Panc1 (cell line): ENCODE measurements around the gene PATJ. TPM values are rescaled to one million over a fixed set of nuclear protein-coding genes. Genes with fewer than 3 reads are reported as not detected.
"Not testable (repeated sequence)": the region's sequence is repeated elsewhere in the genome, so short reads cannot be mapped to it uniquely, and the experiment has no call there.

Experiments used
- ATAC-seq: fragments of 200-7000 bp; cut with Tn5 transposase; 2 replicates; pipeline ENCODE4 v1.9.1; 2020; ENCODE audit warnings: mild to moderate bottlenecking, moderate library complexity
- BruUV-seq: library from RNA; stranded (reverse); fragments of 400-500 nt; replicated peaks from 2 replicates; lab custom pipeline; 2021; lab: Mats Ljungman, UMichigan
- CTCF ChIA-PET: fragments of 300-600 bp; sonication (Branson Sonifier 250); formaldehyde crosslinking; loops from one replicate; lab custom pipeline; 2022; ENCODE audit warnings: antibody characterized with exemption; lab: Charles Lee
- POLR2A ChIA-PET: fragments of 300-600 bp; sonication (Branson Sonifier 250); formaldehyde crosslinking; loops from one replicate; lab custom pipeline; 2022; ENCODE audit warnings: antibody characterized with exemption; lab: Charles Lee
- DNase-seq: peaks from one replicate; pipeline ENCODE4 v3.0.0-alpha.2; 2010; ENCODE audit warnings: low read depth, low spot score
- H3K27ac ChIP-seq: 2 replicates; pipeline ENCODE4 v1.5.1; 2011; ENCODE audit warnings: mild to moderate bottlenecking, low read length, inconsistent platforms
- H3K27me3 ChIP-seq: fragments of 200-500 bp; sonication (Bioruptor generic); 2 replicates; pipeline ENCODE4 v1.6.0; 2014; ENCODE audit warnings: low read length, inconsistent platforms; ENCODE audit not compliant: control insufficient read depth, insufficient read depth
- H3K36me3 ChIP-seq: fragments of 200-500 bp; sonication (Bioruptor generic); 2 replicates; pipeline ENCODE4 v1.5.1; 2014; ENCODE audit warnings: inconsistent platforms, mild to moderate bottlenecking, low read length, moderate library complexity; ENCODE audit not compliant: control insufficient read depth, insufficient read depth
- H3K4me1 ChIP-seq: 2 replicates; pipeline ENCODE4 v1.5.1; 2011; ENCODE audit warnings: inconsistent platforms, mild to moderate bottlenecking, low read length, moderate library complexity; ENCODE audit not compliant: control insufficient read depth, insufficient read depth
- H3K4me3 ChIP-seq, 2 experiments: 2 replicates each; pipeline ENCODE4 v1.5.1; 2011 to 2012; ENCODE audit warnings: low read depth in 2 of 2, low read length in 2 of 2, mild to moderate bottlenecking in 2 of 2, inconsistent platforms in 1 of 2, moderate library complexity in 1 of 2
- H3K9me3 ChIP-seq: fragments of 200-500 bp; sonication (Bioruptor generic); 2 replicates; pipeline ENCODE4 v1.5.1; 2014; ENCODE audit warnings: low read depth, mild to moderate bottlenecking, inconsistent platforms, low read length, moderate library complexity; ENCODE audit not compliant: control insufficient read depth, insufficient read depth
- CTCF ChIP-seq: fragments of 450-650 bp; IDR thresholded peaks from 2 replicates; pipeline ENCODE4 v1.5.1; 2017; ENCODE audit warnings: mild to moderate bottlenecking
- POLR2AphosphoS5 ChIP-seq: IDR thresholded peaks from 2 replicates; pipeline ENCODE4 v1.6.1; 2012; ENCODE audit warnings: mild to moderate bottlenecking, low read depth, low read length, moderate library complexity
- REST ChIP-seq, 2 experiments: IDR thresholded peaks; 2 replicates each; pipeline ENCODE4 v1.6.1; 2011 to 2012; ENCODE audit warnings: low read depth in 2 of 2, control low read depth in 1 of 2, low read length in 1 of 2, mild to moderate bottlenecking in 1 of 2, moderate library complexity in 1 of 2; ENCODE audit not compliant: insufficient read depth in 1 of 2
- SIN3A ChIP-seq: IDR thresholded peaks from 2 replicates; pipeline ENCODE4 v1.6.1; 2012; ENCODE audit warnings: low read depth, mild to moderate bottlenecking, low read length, moderate library complexity, borderline replicate concordance; ENCODE audit not compliant: insufficient read depth
- TCF7L2 ChIP-seq: IDR thresholded peaks from 2 replicates; pipeline ENCODE4 v1.6.1; 2011; ENCODE audit warnings: mild to moderate bottlenecking, low read depth, low read length, inconsistent platforms
- in situ Hi-C: cut with HindIII; loops from 2 replicates; pipeline ENCODE4 v1.10.0; 2016; ENCODE audit warnings: low sequenced_read_pairs, low pct_unique_long_range_greater_than_20kb
- intact Hi-C: fragments of 100-400 bp; cut with micrococcal nuclease; formaldehyde crosslinking; loops from one replicate; pipeline ENCODE4 v1.10.0; 2022; ENCODE audit not compliant: unreplicated experiment
- total RNA-seq: library from RNA; stranded (reverse); gene quantifications from one replicate; pipeline ENCODE4 v1.2.1, GENCODE V29; 2021; ENCODE audit not compliant: unreplicated experiment

Gene PATJ
- total RNA-seq, 1 experiment from 2014 or later = 36.2 TPM

- Histone ChIP-seq H3K36me3 (no peaks in the 10 kb centered on the region; the same call in 1 of the 2 replicates), H3K27me3 (no peaks in the 10 kb centered on the region), H3K4me1 (no peaks in the 10 kb centered on the region), H3K4me3 (no peak overlapping the region), H3K27ac (no peak overlapping the region), H3K9me3 (no peaks in the 10 kb centered on the region)
- no TSS peak for BruUV-seq
- no peak for DNase-seq
- intact Hi-C loops = no loop called here
- ATAC-seq = no peak
- CTCF ChIA-PET = no interaction called here
- POLR2A ChIA-PET = no interaction called here
- TF ChIP-seq REST (IDR thresholded peaks at IDR 0.05; ENCODE audit: insufficient read depth in 1 of 2, low read depth in 2 of 2, low read length in 1 of 2) = no peak
- TF ChIP-seq TCF7L2 = no peak
- TF ChIP-seq SIN3A = no peak
- no peak for TF ChIP-seq POLR2AphosphoS5
- in situ Hi-C loops = no loop called here
Observed at GRCh38 chr1:61888808-61889207, 146.5 kb downstream of the PATJ start.

- H3K36me3 ChIP-seq, H3K4me1 ChIP-seq, CTCF ChIA-PET, intact Hi-C loops, H3K4me3 ChIP-seq, H3K27me3 ChIP-seq, DNase-seq, in situ Hi-C loops, H3K9me3 ChIP-seq, H3K27ac ChIP-seq, ATAC-seq, BruUV-seq: not testable (repeated sequence)
- POLR2A ChIA-PET = interaction anchor here (0.7 kb wide), 1 partner anchor 40 kb away, joined by 3 read pairs; no protein-coding TSS in a partner anchor
Observed at GRCh38 chr1:61890435-61890834, 148.2 kb downstream of the PATJ start.

- no peak overlapping the region for H3K4me3 ChIP-seq
- no peak for ATAC-seq
- BruUV-seq = no TSS peak
- H3K9me3 ChIP-seq = no peaks in the 10 kb centered on the region
- no peaks in the 10 kb centered on the region for H3K36me3 ChIP-seq
- CTCF ChIA-PET = no interaction called here
- intact Hi-C loops (no loop called here), in situ Hi-C loops (no loop called here)
- POLR2A ChIA-PET = no interaction called here
- H3K27me3 ChIP-seq = no peaks in the 10 kb centered on the region
- H3K4me1 ChIP-seq = no peaks in the 10 kb centered on the region
- no peak overlapping the region for H3K27ac ChIP-seq
- no peak for DNase-seq
- no peak for TF ChIP-seq REST (IDR thresholded peaks at IDR 0.05; ENCODE audit: insufficient read depth in 1 of 2, low read depth in 2 of 2, low read length in 1 of 2)
- TF ChIP-seq CTCF = no peak
- no peak for TF ChIP-seq SIN3A
- no peak for TF ChIP-seq TCF7L2
- TF ChIP-seq POLR2AphosphoS5 = no peak
Observed at GRCh38 chr1:61892977-61893376, 150.7 kb downstream of the PATJ start.

GRCh38 chr1:61894296-61894695 lies 152.0 kb downstream of the PATJ start:
- intact Hi-C loops, CTCF ChIA-PET, POLR2A ChIA-PET, ATAC-seq, BruUV-seq, in situ Hi-C loops, H3K36me3 ChIP-seq, H3K9me3 ChIP-seq, H3K27ac ChIP-seq, DNase-seq, H3K4me3 ChIP-seq, H3K4me1 ChIP-seq, H3K27me3 ChIP-seq: not testable (repeated sequence)
